OCI-LY3 (cell line): ENCODE data around the gene GSC2.

Source experiments
- EZH2phosphoT487 ChIP-seq: fragments of 200-600 bp; shearing (Covaris generic); IDR thresholded peaks from 2 replicates; pipeline ENCODE4 v1.6.1; 2018; ENCODE audit warnings: antibody characterized with exemption, mixed run types, low read depth
- TF ChIP-seq, protein P1 (sequence below): fragments of 200-600, 300-600 bp; sonication (generic); IDR thresholded peaks from 2 replicates; pipeline ENCODE4 v1.5.1; 2014; ENCODE audit warnings: antibody characterized with exemption, low read length, low read depth

- TF ChIP-seq, protein P1, sequence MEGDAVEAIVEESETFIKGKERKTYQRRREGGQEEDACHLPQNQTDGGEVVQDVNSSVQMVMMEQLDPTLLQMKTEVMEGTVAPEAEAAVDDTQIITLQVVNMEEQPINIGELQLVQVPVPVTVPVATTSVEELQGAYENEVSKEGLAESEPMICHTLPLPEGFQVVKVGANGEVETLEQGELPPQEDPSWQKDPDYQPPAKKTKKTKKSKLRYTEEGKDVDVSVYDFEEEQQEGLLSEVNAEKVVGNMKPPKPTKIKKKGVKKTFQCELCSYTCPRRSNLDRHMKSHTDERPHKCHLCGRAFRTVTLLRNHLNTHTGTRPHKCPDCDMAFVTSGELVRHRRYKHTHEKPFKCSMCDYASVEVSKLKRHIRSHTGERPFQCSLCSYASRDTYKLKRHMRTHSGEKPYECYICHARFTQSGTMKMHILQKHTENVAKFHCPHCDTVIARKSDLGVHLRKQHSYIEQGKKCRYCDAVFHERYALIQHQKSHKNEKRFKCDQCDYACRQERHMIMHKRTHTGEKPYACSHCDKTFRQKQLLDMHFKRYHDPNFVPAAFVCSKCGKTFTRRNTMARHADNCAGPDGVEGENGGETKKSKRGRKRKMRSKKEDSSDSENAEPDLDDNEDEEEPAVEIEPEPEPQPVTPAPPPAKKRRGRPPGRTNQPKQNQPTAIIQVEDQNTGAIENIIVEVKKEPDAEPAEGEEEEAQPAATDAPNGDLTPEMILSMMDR = no peak
- TF ChIP-seq EZH2phosphoT487 = no peak
These were observed 46.9 kb upstream of the GSC2 start for GRCh38 chr22:19196841-19197612.
